K562 (cell line): Measurements from ENCODE around the gene B9D2. TPM values are rescaled to one million over a fixed set of nuclear protein-coding genes. Genes with fewer than 3 reads are reported as not detected.

Experiments
- C11orf30 ChIP-seq: fragments of 450-650 bp; IDR thresholded peaks from 2 replicates; pipeline ENCODE4 v1.6.1; 2016; ENCODE audit warnings: low read depth, mild to moderate bottlenecking
- CBFA2T2 ChIP-seq: fragments of 450-650 bp; conservative IDR thresholded peaks from 2 replicates; pipeline ENCODE4 v1.6.1; 2017; ENCODE audit warnings: mild to moderate bottlenecking
- FOXJ2 ChIP-seq: fragments of 200-800 bp; sonication (Bioruptor generic); IDR thresholded peaks from 2 replicates; pipeline ENCODE4 v1.6.1; 2016; ENCODE audit warnings: missing genetic modification characterization, missing compliant biosample characterization
- HDAC1 ChIP-seq, 2 experiments: fragments of 450-650 bp; IDR thresholded peaks; 2 replicates each; pipeline ENCODE4 v1.6.1; 2016 to 2017; ENCODE audit warnings: inconsistent platforms in 1 of 2, mild to moderate bottlenecking in 1 of 2, moderate library complexity in 1 of 2
- HNRNPL ChIP-seq: fragments of 200-400 bp; formaldehyde crosslinking; IDR thresholded peaks from 2 replicates; pipeline ENCODE4 v1.6.1; 2017; ENCODE audit warnings: low read depth, mild to moderate bottlenecking, low read length
- IRF2 ChIP-seq: sonication (generic); formaldehyde crosslinking; IDR thresholded peaks from 2 replicates; pipeline ENCODE4 v1.8.1; 2022; ENCODE audit warnings: mild to moderate bottlenecking, missing genetic modification reagents
- MIER1 ChIP-seq: fragments of 450-650 bp; IDR thresholded peaks from 2 replicates; pipeline ENCODE4 v1.6.1; 2016; ENCODE audit warnings: antibody characterized with exemption, mild to moderate bottlenecking, low read depth
- RBM15 ChIP-seq: fragments of 200-400 bp; formaldehyde crosslinking; IDR thresholded peaks from 2 replicates; pipeline ENCODE4 v1.6.1; 2018; ENCODE audit warnings: mild to moderate bottlenecking, low read length, moderate library complexity; ENCODE audit not compliant: insufficient read depth
- RCOR1 ChIP-seq, 2 experiments: IDR thresholded peaks; 2 replicates each; pipeline ENCODE4 v1.6.1; 2012; ENCODE audit warnings: low read depth in 2 of 2, low read length in 2 of 2, borderline replicate concordance in 1 of 2, improper control_type of control experiment in 1 of 2
- U2AF1 ChIP-seq: fragments of 200-400 bp; formaldehyde crosslinking; optimal IDR thresholded peaks from 2 replicates; pipeline ENCODE3; 2017; ENCODE audit warnings: mild to moderate bottlenecking, low read depth, low read length, moderate library complexity
- ZBTB7A ChIP-seq: IDR thresholded peaks from 2 replicates; pipeline ENCODE4 v1.6.1; 2011; ENCODE audit warnings: low read depth, mild to moderate bottlenecking, low read length, moderate library complexity, borderline replicate concordance; ENCODE audit not compliant: control insufficient read depth
- ZNF239 ChIP-seq: fragments of 250-450 bp; sonication (Bioruptor Pico); IDR thresholded peaks from 2 replicates; pipeline ENCODE4 v1.4.0; 2020; ENCODE audit warnings: mild to moderate bottlenecking
- ZNF57 ChIP-seq: fragments of 450-650 bp; formaldehyde crosslinking; IDR thresholded peaks from 2 replicates; pipeline ENCODE4 v1.4.0; 2020; ENCODE audit warnings: mild to moderate bottlenecking, moderate library complexity
- polyA plus RNA-seq, 8 experiments: library from polyadenylated mRNA; depleted of rRNA in 4 of 8; stranded (reverse) in 5 of 8; unstranded in 3 of 8; fragments of >200 nt; fragmentation: Nextera tagmentation in 2 of 8; fragmentation: Illumina TruSeq in 1 of 8; extraction: Ambion mirVana in 2 of 8; extraction: Trizol in 1 of 8; gene quantifications; 2 replicates each; pipeline versions ENCODE4 v1.2.1 to v1.2.3, GENCODE V29; 2011 to 2014; ENCODE audit warnings: inconsistent platforms in 1 of 8, missing spikeins in 1 of 8
- total RNA-seq, 7 experiments: library from RNA; depleted of rRNA in 6 of 7; stranded (reverse); fragments of >200 nt in 6 of 7; fragmentation: Illumina TruSeq in 2 of 7; extraction: Trizol in 2 of 7; gene quantifications; 2 replicates each; pipeline versions ENCODE4 v1.2.1 to v1.2.3, GENCODE V29; 2011 to 2021; ENCODE audit warnings: low replicate concordance in 1 of 7
- TF ChIP-seq, protein P1 (sequence below): fragments of 450-650 bp; IDR thresholded peaks from 2 replicates; pipeline ENCODE4 v1.6.1; 2016; ENCODE audit warnings: antibody characterized with exemption
- TF ChIP-seq, protein P2 (sequence below): fragments of 250-450 bp; sonication (Bioruptor Pico); IDR thresholded peaks from 2 replicates; pipeline ENCODE4 v1.8.0; 2021; ENCODE audit warnings: moderate library complexity, mild to moderate bottlenecking, inconsistent platforms
- TF ChIP-seq, protein P3 (sequence below): fragments of 450-650 bp; IDR thresholded peaks from 2 replicates; pipeline ENCODE4 v1.6.1; 2016; ENCODE audit warnings: low read depth
- TF ChIP-seq, protein P4 (sequence below): fragments of 250-450 bp; sonication (Bioruptor Pico); IDR thresholded peaks from 2 replicates; pipeline ENCODE4 v1.5.0; 2021

B9D2 gene
- total and polyA plus RNA-seq, 9 of the 15 experiments (the other 6 are each of a cell fraction or from before 2014, with no cell fraction given): 0.83 to 6.9 (median 2.8) TPM

- TF ChIP-seq, protein P1, sequence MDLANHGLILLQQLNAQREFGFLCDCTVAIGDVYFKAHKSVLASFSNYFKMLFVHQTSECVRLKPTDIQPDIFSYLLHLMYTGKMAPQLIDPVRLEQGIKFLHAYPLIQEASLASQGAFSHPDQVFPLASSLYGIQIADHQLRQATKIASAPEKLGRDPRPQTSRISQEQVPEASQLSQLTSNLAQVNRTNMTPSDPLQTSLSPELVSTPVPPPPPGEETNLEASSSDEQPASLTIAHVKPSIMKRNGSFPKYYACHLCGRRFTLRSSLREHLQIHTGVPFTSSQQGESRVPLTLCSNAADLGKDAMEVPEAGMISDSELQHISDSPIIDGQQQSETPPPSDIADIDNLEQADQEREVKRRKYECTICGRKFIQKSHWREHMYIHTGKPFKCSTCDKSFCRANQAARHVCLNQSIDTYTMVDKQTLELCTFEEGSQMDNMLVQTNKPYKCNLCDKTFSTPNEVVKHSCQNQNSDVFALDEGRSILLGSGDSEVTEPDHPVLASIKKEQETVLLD: peak; percentile 85
- TF ChIP-seq HNRNPL (no peak), ZNF239 (CRISPR knock-in tag) (peak; percentile 26; the same call in 1 of the 2 replicates), IRF2 (CRISPR knock-in tag) (no peak), RCOR1 (IDR thresholded peaks at IDR 0.05; ENCODE audit: borderline replicate concordance in 1 of 2, low read depth in 2 of 2, low read length in 2 of 2) (peak; percentile 38 to 88; a peak in 2 of 4 replicates), CBFA2T2 (peak; percentile 85), HDAC1 (IDR thresholded peaks at IDR 0.05) (peak in 1 of 2 experiments; percentile 91; a peak in 2 of 4 replicates), MIER1 (no peak), ZNF57 (CRISPR knock-in tag) (no peak), U2AF1 (no peak), ZBTB7A (peak; percentile 97), RBM15 (no peak), FOXJ2 (peak; percentile 84), C11orf30 (peak; percentile 87)
- TF ChIP-seq, protein P2, sequence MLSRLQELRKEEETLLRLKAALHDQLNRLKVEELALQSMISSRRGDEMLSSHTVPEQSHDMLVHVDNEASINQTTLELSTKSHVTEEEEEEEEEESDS (CRISPR knock-in tag): no peak
- TF ChIP-seq, protein P3, sequence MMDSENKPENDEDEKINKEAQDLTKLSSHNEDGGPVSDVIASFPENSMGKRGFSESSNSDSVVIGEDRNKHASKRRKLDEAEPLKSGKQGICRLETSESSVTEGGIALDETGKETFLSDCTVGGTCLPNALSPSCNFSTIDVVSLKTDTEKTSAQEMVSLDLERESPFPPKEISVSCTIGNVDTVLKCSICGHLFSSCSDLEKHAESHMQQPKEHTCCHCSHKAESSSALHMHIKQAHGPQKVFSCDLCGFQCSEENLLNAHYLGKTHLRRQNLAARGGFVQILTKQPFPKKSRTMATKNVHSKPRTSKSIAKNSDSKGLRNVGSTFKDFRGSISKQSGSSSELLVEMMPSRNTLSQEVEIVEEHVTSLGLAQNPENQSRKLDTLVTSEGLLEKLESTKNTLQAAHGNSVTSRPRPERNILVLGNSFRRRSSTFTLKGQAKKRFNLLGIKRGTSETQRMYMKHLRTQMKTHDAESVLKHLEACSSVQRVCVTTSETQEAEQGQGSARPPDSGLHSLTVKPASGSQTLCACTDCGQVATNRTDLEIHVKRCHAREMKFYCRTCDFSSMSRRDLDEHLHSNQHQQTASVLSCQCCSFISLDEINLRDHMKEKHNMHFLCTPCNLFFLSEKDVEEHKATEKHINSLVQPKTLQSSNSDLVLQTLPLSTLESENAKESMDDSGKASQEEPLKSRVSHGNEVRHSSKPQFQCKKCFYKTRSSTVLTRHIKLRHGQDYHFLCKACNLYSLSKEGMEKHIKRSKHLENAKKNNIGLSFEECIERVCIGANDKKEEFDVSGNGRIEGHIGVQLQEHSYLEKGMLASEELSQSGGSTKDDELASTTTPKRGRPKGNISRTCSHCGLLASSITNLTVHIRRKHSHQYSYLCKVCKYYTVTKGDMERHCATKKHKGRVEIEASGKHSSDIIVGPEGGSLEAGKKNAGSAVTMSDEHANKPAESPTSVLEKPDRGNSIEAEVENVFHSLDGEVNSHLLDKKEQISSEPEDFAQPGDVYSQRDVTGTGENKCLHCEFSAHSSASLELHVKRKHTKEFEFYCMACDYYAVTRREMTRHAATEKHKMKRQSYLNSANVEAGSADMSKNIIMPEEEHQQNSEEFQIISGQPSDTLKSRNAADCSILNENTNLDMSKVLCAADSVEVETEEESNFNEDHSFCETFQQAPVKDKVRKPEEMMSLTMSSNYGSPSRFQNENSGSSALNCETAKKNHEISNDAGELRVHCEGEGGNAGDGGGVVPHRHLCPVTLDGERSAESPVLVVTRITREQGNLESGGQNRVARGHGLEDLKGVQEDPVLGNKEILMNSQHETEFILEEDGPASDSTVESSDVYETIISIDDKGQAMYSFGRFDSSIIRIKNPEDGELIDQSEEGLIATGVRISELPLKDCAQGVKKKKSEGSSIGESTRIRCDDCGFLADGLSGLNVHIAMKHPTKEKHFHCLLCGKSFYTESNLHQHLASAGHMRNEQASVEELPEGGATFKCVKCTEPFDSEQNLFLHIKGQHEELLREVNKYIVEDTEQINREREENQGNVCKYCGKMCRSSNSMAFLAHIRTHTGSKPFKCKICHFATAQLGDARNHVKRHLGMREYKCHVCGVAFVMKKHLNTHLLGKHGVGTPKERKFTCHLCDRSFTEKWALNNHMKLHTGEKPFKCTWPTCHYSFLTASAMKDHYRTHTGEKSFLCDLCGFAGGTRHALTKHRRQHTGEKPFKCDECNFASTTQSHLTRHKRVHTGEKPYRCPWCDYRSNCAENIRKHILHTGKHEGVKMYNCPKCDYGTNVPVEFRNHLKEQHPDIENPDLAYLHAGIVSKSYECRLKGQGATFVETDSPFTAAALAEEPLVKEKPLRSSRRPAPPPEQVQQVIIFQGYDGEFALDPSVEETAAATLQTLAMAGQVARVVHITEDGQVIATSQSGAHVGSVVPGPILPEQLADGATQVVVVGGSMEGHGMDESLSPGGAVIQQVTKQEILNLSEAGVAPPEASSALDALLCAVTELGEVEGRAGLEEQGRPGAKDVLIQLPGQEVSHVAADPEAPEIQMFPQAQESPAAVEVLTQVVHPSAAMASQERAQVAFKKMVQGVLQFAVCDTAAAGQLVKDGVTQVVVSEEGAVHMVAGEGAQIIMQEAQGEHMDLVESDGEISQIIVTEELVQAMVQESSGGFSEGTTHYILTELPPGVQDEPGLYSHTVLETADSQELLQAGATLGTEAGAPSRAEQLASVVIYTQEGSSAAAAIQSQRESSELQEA: no peak
- TF ChIP-seq, protein P4, sequence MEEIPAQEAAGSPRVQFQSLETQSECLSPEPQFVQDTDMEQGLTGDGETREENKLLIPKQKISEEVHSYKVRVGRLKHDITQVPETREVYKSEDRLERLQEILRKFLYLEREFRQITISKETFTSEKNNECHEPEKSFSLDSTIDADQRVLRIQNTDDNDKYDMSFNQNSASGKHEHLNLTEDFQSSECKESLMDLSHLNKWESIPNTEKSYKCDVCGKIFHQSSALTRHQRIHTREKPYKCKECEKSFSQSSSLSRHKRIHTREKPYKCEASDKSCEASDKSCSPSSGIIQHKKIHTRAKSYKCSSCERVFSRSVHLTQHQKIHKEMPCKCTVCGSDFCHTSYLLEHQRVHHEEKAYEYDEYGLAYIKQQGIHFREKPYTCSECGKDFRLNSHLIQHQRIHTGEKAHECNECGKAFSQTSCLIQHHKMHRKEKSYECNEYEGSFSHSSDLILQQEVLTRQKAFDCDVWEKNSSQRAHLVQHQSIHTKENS (CRISPR knock-in tag): no peak
Measured at GRCh38 chr19:41323430-41324125, 40.4 kb downstream of the B9D2 start (continued).
